ENCODE measurements around the gene MLST8.

DNA sequence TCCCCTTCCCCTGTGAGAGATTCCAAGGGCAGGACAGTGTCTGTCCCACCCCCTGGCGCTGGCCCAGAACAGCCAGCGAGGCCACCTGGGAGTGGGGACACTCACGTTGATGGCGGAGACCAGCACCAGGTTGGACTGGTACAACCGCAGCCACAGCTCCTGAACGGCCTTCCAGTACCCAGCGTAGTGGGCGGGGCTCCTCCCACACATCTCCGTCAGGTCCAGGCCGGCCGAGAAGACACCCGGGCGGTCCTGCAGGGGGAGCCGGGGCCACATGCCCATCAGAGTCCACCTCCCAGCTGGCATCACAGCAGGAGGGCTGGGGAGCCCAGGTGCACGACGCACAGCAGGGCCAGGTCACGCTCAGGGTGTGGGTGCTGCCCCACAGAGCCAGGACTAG lies 39.0 kb downstream of the MLST8 start:
- TF ChIP-seq, protein P1, sequence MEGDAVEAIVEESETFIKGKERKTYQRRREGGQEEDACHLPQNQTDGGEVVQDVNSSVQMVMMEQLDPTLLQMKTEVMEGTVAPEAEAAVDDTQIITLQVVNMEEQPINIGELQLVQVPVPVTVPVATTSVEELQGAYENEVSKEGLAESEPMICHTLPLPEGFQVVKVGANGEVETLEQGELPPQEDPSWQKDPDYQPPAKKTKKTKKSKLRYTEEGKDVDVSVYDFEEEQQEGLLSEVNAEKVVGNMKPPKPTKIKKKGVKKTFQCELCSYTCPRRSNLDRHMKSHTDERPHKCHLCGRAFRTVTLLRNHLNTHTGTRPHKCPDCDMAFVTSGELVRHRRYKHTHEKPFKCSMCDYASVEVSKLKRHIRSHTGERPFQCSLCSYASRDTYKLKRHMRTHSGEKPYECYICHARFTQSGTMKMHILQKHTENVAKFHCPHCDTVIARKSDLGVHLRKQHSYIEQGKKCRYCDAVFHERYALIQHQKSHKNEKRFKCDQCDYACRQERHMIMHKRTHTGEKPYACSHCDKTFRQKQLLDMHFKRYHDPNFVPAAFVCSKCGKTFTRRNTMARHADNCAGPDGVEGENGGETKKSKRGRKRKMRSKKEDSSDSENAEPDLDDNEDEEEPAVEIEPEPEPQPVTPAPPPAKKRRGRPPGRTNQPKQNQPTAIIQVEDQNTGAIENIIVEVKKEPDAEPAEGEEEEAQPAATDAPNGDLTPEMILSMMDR (IDR thresholded peaks at IDR 0.05; ENCODE audit: low read length), result no peak
- TF ChIP-seq EZH2 (IDR thresholded peaks at IDR 0.05; ENCODE audit: borderline replicate concordance, low read length), result no peak

Data from OCI-LY1 (cell line).